ENCODE data around the gene CS. TPM values are rescaled to one million over a fixed set of nuclear protein-coding genes. Genes with fewer than 3 reads are reported as not detected.

Gene CS
- total and polyA plus RNA-seq, 2 donors (not counting 1 experiment from before 2014, with no cell fraction given), result 117 to 170 TPM

- H3K79me2 ChIP-seq (ENCODE audit: control insufficient read depth, insufficient read depth, low read length), result no peaks in the 10 kb centered on the region
- H3K9me3 ChIP-seq (ENCODE audit: control insufficient read depth, insufficient read depth, low read depth, low read length), result no peaks in the 10 kb centered on the region
- H3K9ac ChIP-seq (ENCODE audit: insufficient read depth, low read length), result no peak overlapping the region
- no peaks in the 10 kb centered on the region for H4K20me1 ChIP-seq (ENCODE audit: control insufficient read depth, extremely low read depth, insufficient read depth, low read length)
- H3K27me3 ChIP-seq (ENCODE audit: control insufficient read depth, insufficient read depth, low read length), result no peaks in the 10 kb centered on the region
- DNase-seq (ENCODE audit: low read depth in 2 of 2), result no peak
- H2AFZ ChIP-seq (ENCODE audit: low read length), result peak overlapping the region; percentile 27
- H3K4me2 ChIP-seq (ENCODE audit: extremely low read depth, insufficient read depth, low read length), result peak overlapping the region; percentile 98
- H3K27ac ChIP-seq (ENCODE audit: insufficient read depth, low read length), result peak overlapping the region; percentile 86
- H3K4me1 ChIP-seq (ENCODE audit: control insufficient read depth, extremely low read depth, insufficient read depth, low read length), result peaks cover 10% of the 10 kb centered on the region
- TF ChIP-seq EZH2 (IDR thresholded peaks at IDR 0.05; ENCODE audit: low read length, missing control alignments), result no peak
- no peak for TF ChIP-seq CTCF (conservative IDR thresholded peaks at IDR 0.05 in 1 of 2, IDR thresholded peaks at IDR 0.05 in 1 of 2; ENCODE audit: low read depth in 1 of 2, low read length in 2 of 2)
- no peaks in the 10 kb centered on the region for H3K36me3 ChIP-seq (ENCODE audit: control insufficient read depth, insufficient read depth, low read length)
- peak overlapping the region; percentile 45 to 82 (median 66) for H3K4me3 ChIP-seq (replicated peaks in 1 of 4; ENCODE audit: control extremely low read depth in 1 of 4, insufficient read depth in 1 of 4, low read depth in 3 of 4, low read length in 4 of 4)
Measured at GRCh38 chr12:56332512-56333196, 32.5 kb upstream of the CS start.

GRCh38 chr12:56330936-56331490 lies 30.9 kb upstream of the CS start:
- H2AFZ ChIP-seq (ENCODE audit: low read length), result no peak overlapping the region
- no peaks in the 10 kb centered on the region for H3K9me3 ChIP-seq (ENCODE audit: control insufficient read depth, insufficient read depth, low read depth, low read length)

GRCh38 chr12:56326533-56326932 lies 26.4 kb upstream of the CS start:
- Histone ChIP-seq H3K9me3 (ENCODE audit: control insufficient read depth, insufficient read depth, low read depth, low read length) (no peaks in the 10 kb centered on the region), H3K27me3 (ENCODE audit: control insufficient read depth, insufficient read depth, low read length) (no peaks in the 10 kb centered on the region), H3K4me3 (replicated peaks in 1 of 4; ENCODE audit: control extremely low read depth in 1 of 4, insufficient read depth in 1 of 4, low read depth in 3 of 4, low read length in 4 of 4) (no peak overlapping the region), H3K79me2 (ENCODE audit: control insufficient read depth, insufficient read depth, low read length) (no peaks in the 10 kb centered on the region), H4K20me1 (ENCODE audit: control insufficient read depth, extremely low read depth, insufficient read depth, low read length) (no peaks in the 10 kb centered on the region), H3K4me2 (ENCODE audit: extremely low read depth, insufficient read depth, low read length) (no peak overlapping the region), H3K27ac (ENCODE audit: insufficient read depth, low read length) (no peak overlapping the region), H3K9ac (ENCODE audit: insufficient read depth, low read length) (no peak overlapping the region), H3K4me1 (ENCODE audit: control insufficient read depth, extremely low read depth, insufficient read depth, low read length) (no peaks in the 10 kb centered on the region), H3K36me3 (ENCODE audit: control insufficient read depth, insufficient read depth, low read length) (peaks cover 3% of the 10 kb centered on the region), H2AFZ (ENCODE audit: low read length) (no peak overlapping the region)
- TF ChIP-seq CTCF (conservative IDR thresholded peaks at IDR 0.05 in 1 of 2, IDR thresholded peaks at IDR 0.05 in 1 of 2; ENCODE audit: low read depth in 1 of 2, low read length in 2 of 2), result no peak
- no peak for TF ChIP-seq EZH2 (IDR thresholded peaks at IDR 0.05; ENCODE audit: low read length, missing control alignments)
- no peak for DNase-seq (ENCODE audit: low read depth in 2 of 2)

More at GRCh38 chr12:56330936-56331490, 30.9 kb upstream of the CS start:
- no peaks in the 10 kb centered on the region for H4K20me1 ChIP-seq (ENCODE audit: control insufficient read depth, extremely low read depth, insufficient read depth, low read length)
- no peaks in the 10 kb centered on the region for H3K36me3 ChIP-seq (ENCODE audit: control insufficient read depth, insufficient read depth, low read length)
- DNase-seq (ENCODE audit: low read depth in 2 of 2), result no peak
- no peak overlapping the region for H3K4me2 ChIP-seq (ENCODE audit: extremely low read depth, insufficient read depth, low read length)
- no peak for TF ChIP-seq EZH2 (IDR thresholded peaks at IDR 0.05; ENCODE audit: low read length, missing control alignments)
- no peak for TF ChIP-seq CTCF (conservative IDR thresholded peaks at IDR 0.05 in 1 of 2, IDR thresholded peaks at IDR 0.05 in 1 of 2; ENCODE audit: low read depth in 1 of 2, low read length in 2 of 2)
- peaks cover 10% of the 10 kb centered on the region for H3K4me1 ChIP-seq (ENCODE audit: control insufficient read depth, extremely low read depth, insufficient read depth, low read length)
- H3K27me3 ChIP-seq (ENCODE audit: control insufficient read depth, insufficient read depth, low read length), result no peaks in the 10 kb centered on the region
- no peak overlapping the region for H3K9ac ChIP-seq (ENCODE audit: insufficient read depth, low read length)
- no peak overlapping the region for H3K4me3 ChIP-seq (replicated peaks in 1 of 4; ENCODE audit: control extremely low read depth in 1 of 4, insufficient read depth in 1 of 4, low read depth in 3 of 4, low read length in 4 of 4)
- no peak overlapping the region for H3K27ac ChIP-seq (ENCODE audit: insufficient read depth, low read length)
- H3K79me2 ChIP-seq (ENCODE audit: control insufficient read depth, insufficient read depth, low read length), result no peaks in the 10 kb centered on the region
